Trophoblast cell (in vitro differentiated cells and primary cell): ENCODE data around the gene ALG8.

Experiments used
- DNase-seq, 2 donors: peaks; one replicate each; pipeline ENCODE4 v3.0.0-alpha.2; 2016
- H2AFZ ChIP-seq: 2 replicates; pipeline ENCODE4 v1.6.1; 2013; ENCODE audit warnings: low read length, moderate library complexity, mild to moderate bottlenecking; ENCODE audit not compliant: insufficient read depth, poor library complexity
- H2AK5ac ChIP-seq: 2 replicates; pipeline ENCODE4 v1.6.1; 2013; ENCODE audit warnings: mild to moderate bottlenecking, low read length
- H2BK120ac ChIP-seq: 2 replicates; pipeline ENCODE4 v1.6.1; 2013; ENCODE audit warnings: low read length, mild to moderate bottlenecking, moderate library complexity; ENCODE audit not compliant: insufficient read depth, poor library complexity
- H2BK12ac ChIP-seq: 2 replicates; pipeline ENCODE4 v1.6.1; 2013; ENCODE audit warnings: mild to moderate bottlenecking, low read length, moderate library complexity
- H2BK5ac ChIP-seq: 2 replicates; pipeline ENCODE4 v1.6.1; 2013; ENCODE audit warnings: low read length, low read depth, moderate library complexity, mild to moderate bottlenecking; ENCODE audit not compliant: poor library complexity
- H3K14ac ChIP-seq: 2 replicates; pipeline ENCODE4 v1.6.1; 2013; ENCODE audit warnings: mild to moderate bottlenecking, low read length
- H3K18ac ChIP-seq: 2 replicates; pipeline ENCODE4 v1.6.1; 2013; ENCODE audit warnings: mild to moderate bottlenecking, low read length
- H3K23ac ChIP-seq: 2 replicates; pipeline ENCODE4 v1.6.1; 2013; ENCODE audit warnings: low read length
- H3K27ac ChIP-seq: 2 replicates; pipeline ENCODE4 v1.5.1; 2013; ENCODE audit warnings: low read depth, mild to moderate bottlenecking, inconsistent platforms, low read length, moderate library complexity
- H3K27me3 ChIP-seq: 2 replicates; pipeline ENCODE4 v1.6.1; 2013; ENCODE audit warnings: inconsistent platforms, mild to moderate bottlenecking, low read length, moderate library complexity; ENCODE audit not compliant: insufficient read depth
- H3K36me3 ChIP-seq, 2 experiments: 1 replicate in 1 of 2; 2 replicates in 1 of 2; pipeline ENCODE4 v1.6.1; 2013; ENCODE audit warnings: low read length in 2 of 2, mild to moderate bottlenecking in 2 of 2, moderate library complexity in 1 of 2; ENCODE audit not compliant: insufficient read depth in 2 of 2, control insufficient read depth in 1 of 2
- H3K4ac ChIP-seq: 2 replicates; pipeline ENCODE4 v1.6.1; 2013; ENCODE audit warnings: low read depth, mild to moderate bottlenecking, low read length, moderate library complexity
- H3K4me1 ChIP-seq, 2 experiments: 1 replicate in 1 of 2; 2 replicates in 1 of 2; pipeline ENCODE4 v1.6.1; 2013; ENCODE audit warnings: low read length in 2 of 2, mild to moderate bottlenecking in 2 of 2, moderate library complexity in 1 of 2; ENCODE audit not compliant: insufficient read depth in 2 of 2, control insufficient read depth in 1 of 2
- H3K4me2 ChIP-seq: 2 replicates; pipeline ENCODE4 v1.6.1; 2013; ENCODE audit warnings: inconsistent platforms, mild to moderate bottlenecking, low read length, moderate library complexity
- H3K4me3 ChIP-seq: 2 replicates; pipeline ENCODE4 v1.5.1; 2013; ENCODE audit warnings: mild to moderate bottlenecking, low read depth, low read length, inconsistent platforms
- H3K79me1 ChIP-seq: one replicate; pipeline ENCODE4 v1.6.1; 2013; ENCODE audit warnings: low read length
- H3K79me2 ChIP-seq: 2 replicates; pipeline ENCODE4 v1.6.1; 2013; ENCODE audit warnings: low read length, mild to moderate bottlenecking; ENCODE audit not compliant: control insufficient read depth, insufficient read depth, poor library complexity
- H3K9ac ChIP-seq: 2 replicates; pipeline ENCODE4 v1.6.1; 2013; ENCODE audit warnings: mild to moderate bottlenecking, low read length
- H3K9me3 ChIP-seq: 2 replicates; pipeline ENCODE4 v1.6.1; 2013; ENCODE audit warnings: low read depth, mild to moderate bottlenecking, control low read depth, inconsistent platforms, low read length; ENCODE audit not compliant: insufficient read depth
- H4K12ac ChIP-seq: 2 replicates; pipeline ENCODE4 v1.6.1; 2013; ENCODE audit warnings: low read depth, mild to moderate bottlenecking, low read length, moderate library complexity
- H4K8ac ChIP-seq: 2 replicates; pipeline ENCODE4 v1.6.1; 2013; ENCODE audit warnings: low read depth, mild to moderate bottlenecking, low read length, moderate library complexity
- H4K91ac ChIP-seq: one replicate; pipeline ENCODE4 v1.6.1; 2013; ENCODE audit warnings: low read depth, mild to moderate bottlenecking, low read length, moderate library complexity
- WGBS: extraction: QIAGEN DNeasy Blood & Tissue Kit; methylation state at CpG from one replicate; pipeline ENCODE4 v1.1.7; 2013; ENCODE audit warnings: missing lambda C conversion rate; ENCODE audit not compliant: insufficient read length, insufficient coverage; ENCODE audit errors: extremely low coverage; 5-methylcytosine and 5-hydroxymethylcytosine counted together

The ALG8 gene

GRCh38 chr11:78082146-78082545 is 57.3 kb downstream of the ALG8 start:
- Histone ChIP-seq H4K12ac (peak overlapping the region; percentile 48), H3K14ac (peak overlapping the region; percentile 94), H3K36me3 (no peaks in the 10 kb centered on the region), H3K27ac (peak overlapping the region; percentile 9), H3K9ac (no peak overlapping the region), H3K79me2 (peaks cover 35% of the 10 kb centered on the region), H4K91ac (peak overlapping the region; percentile 94), H2BK120ac (peak overlapping the region; percentile 93), H3K18ac (peak overlapping the region; percentile 86), H3K9me3 (no peaks in the 10 kb centered on the region), H3K27me3 (no peaks in the 10 kb centered on the region), H4K8ac (peak overlapping the region; percentile 79), H2BK5ac (peak overlapping the region; percentile 93), H3K4me1 (peaks cover 12 to 29% of the 10 kb centered on the region in 2 experiments), H2AFZ (peak overlapping the region; percentile 54), H3K79me1 (peaks cover 69% of the 10 kb centered on the region), H2BK12ac (peak overlapping the region; percentile 97), H3K4me2 (no peak overlapping the region), H3K23ac (no peak overlapping the region), H3K4me3 (no peak overlapping the region), H2AK5ac (peak overlapping the region; percentile 90), H3K4ac (peak overlapping the region; percentile 85)
- DNase-seq: no peak
- no CpG with 5 or more reads among the region's 8 CpGs for WGBS

- H2BK12ac ChIP-seq: peak overlapping the region; percentile 93
- H3K23ac ChIP-seq: no peak overlapping the region
- H3K79me2 ChIP-seq: peaks cover 40% of the 10 kb centered on the region
- peak overlapping the region; percentile 81 for H2AK5ac ChIP-seq
- peak overlapping the region; percentile 97 for H2BK5ac ChIP-seq
- peak overlapping the region; percentile 97 for H2BK120ac ChIP-seq
- H3K4me2 ChIP-seq: no peak overlapping the region
- H4K91ac ChIP-seq: peak overlapping the region; percentile 99
- H3K79me1 ChIP-seq: peaks cover 71% of the 10 kb centered on the region
- H2AFZ ChIP-seq: no peak overlapping the region
- H3K36me3 ChIP-seq: peaks cover 0 to 3% of the 10 kb centered on the region in 2 experiments
- no peaks in the 10 kb centered on the region for H3K27me3 ChIP-seq
- H3K9ac ChIP-seq: no peak overlapping the region
- peak overlapping the region; percentile 94 for H4K8ac ChIP-seq
- no peak overlapping the region for H3K4me3 ChIP-seq
- no peak for DNase-seq
- peak overlapping the region; percentile 90 for H3K27ac ChIP-seq
- peak overlapping the region; percentile 27 for H4K12ac ChIP-seq
- peak overlapping the region; percentile 84 for H3K4ac ChIP-seq
- H3K4me1 ChIP-seq: peaks cover 15 to 34% of the 10 kb centered on the region in 2 experiments
- peak overlapping the region; percentile 93 for H3K14ac ChIP-seq
- H3K18ac ChIP-seq: peak overlapping the region; percentile 83
- WGBS: no CpG with 5 or more reads among the region's 6 CpGs
- no peaks in the 10 kb centered on the region for H3K9me3 ChIP-seq
Observed at GRCh38 chr11:78081583-78081982, 57.8 kb downstream of the ALG8 start.

DNA sequence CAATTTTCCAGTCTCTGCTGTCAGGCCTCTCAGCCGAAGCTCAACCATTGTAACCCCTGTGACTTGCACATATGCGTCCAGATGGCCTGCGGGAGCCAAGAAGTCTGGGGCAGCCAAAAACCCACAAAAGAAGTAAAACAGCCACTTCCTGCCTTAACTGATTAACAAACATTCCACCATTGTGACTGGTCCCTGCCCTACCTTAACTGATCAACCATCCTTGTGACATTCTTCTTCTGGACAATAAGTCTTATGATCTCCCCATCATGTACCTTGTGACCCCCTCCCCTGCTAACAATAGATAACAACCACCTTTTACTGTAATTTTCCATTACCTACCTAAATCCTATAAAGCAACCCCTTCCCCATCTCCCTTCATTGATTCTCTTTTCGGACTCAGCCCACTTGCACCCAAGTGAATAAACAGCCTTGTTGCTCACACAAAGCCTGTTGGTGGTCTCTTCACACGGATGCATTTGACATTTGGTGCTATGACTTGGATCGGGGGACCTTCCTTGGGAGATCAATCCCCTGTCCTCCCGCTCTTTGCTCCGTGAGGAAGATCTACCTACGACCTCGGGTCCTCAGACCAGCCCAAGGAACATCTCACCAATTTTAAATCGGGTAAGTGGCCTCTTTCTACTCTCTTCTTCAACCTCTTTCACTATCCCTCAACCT is 58.5 kb downstream of the ALG8 start:
- Histone ChIP-seq H2BK120ac (peak overlapping the region; percentile 97), H3K9ac (no peak overlapping the region), H3K23ac (no peak overlapping the region), H4K91ac (peak overlapping the region; percentile 99), H3K27me3 (no peaks in the 10 kb centered on the region), H3K14ac (peak overlapping the region; percentile 93), H3K4me2 (no peak overlapping the region), H2AFZ (no peak overlapping the region), H3K4me3 (no peak overlapping the region), H4K8ac (peak overlapping the region; percentile 94), H3K9me3 (no peaks in the 10 kb centered on the region), H3K79me2 (peaks cover 41% of the 10 kb centered on the region), H3K79me1 (peaks cover 69% of the 10 kb centered on the region), H3K4ac (peak overlapping the region; percentile 84), H2BK5ac (peak overlapping the region; percentile 97), H3K4me1 (peaks cover 15 to 35% of the 10 kb centered on the region in 2 experiments), H2AK5ac (peak overlapping the region; percentile 89), H3K18ac (peak overlapping the region; percentile 83), H3K36me3 (peaks cover 0 to 3% of the 10 kb centered on the region in 2 experiments), H3K27ac (peak overlapping the region; percentile 90), H2BK12ac (peak overlapping the region; percentile 93), H4K12ac (no peak overlapping the region)
- no peak for DNase-seq
- WGBS: no CpG with 5 or more reads among the region's 11 CpGs

- H3K27ac ChIP-seq: peak overlapping the region; percentile 87
- peak overlapping the region; percentile 89 for H4K12ac ChIP-seq
- H4K8ac ChIP-seq: peak overlapping the region; percentile 97
- peak overlapping the region; percentile 37 for H2BK12ac ChIP-seq
- peak overlapping the region; percentile 99 for H4K91ac ChIP-seq
- H3K79me2 ChIP-seq: peaks cover 42% of the 10 kb centered on the region
- peak overlapping the region; percentile 81 for H3K4me3 ChIP-seq
- H2BK5ac ChIP-seq: peak overlapping the region; percentile 95
- peak overlapping the region; percentile 97 for H3K14ac ChIP-seq
- no peak overlapping the region for H2AK5ac ChIP-seq
- peak overlapping the region; percentile 94 for H3K18ac ChIP-seq
- no CpG with 5 or more reads among the region's 23 CpGs for WGBS
- DNase-seq: no peak
- no peak overlapping the region for H3K23ac ChIP-seq
- H3K36me3 ChIP-seq: peaks cover 4 to 6% of the 10 kb centered on the region in 2 experiments
- H3K9ac ChIP-seq: peak overlapping the region; percentile 71
- peak overlapping the region; percentile 53 for H3K4ac ChIP-seq
- H3K4me1 ChIP-seq: peaks cover 15 to 30% of the 10 kb centered on the region in 2 experiments
- H2BK120ac ChIP-seq: peak overlapping the region; percentile 98
- no peaks in the 10 kb centered on the region for H3K9me3 ChIP-seq
- H2AFZ ChIP-seq: peak overlapping the region; percentile 86
- no peaks in the 10 kb centered on the region for H3K27me3 ChIP-seq
- peak overlapping the region; percentile 73 for H3K4me2 ChIP-seq
- peaks cover 62% of the 10 kb centered on the region for H3K79me1 ChIP-seq
Observed at GRCh38 chr11:78080084-78080817, 59.2 kb downstream of the ALG8 start.
